T-helper 17 cell (primary cell): ENCODE data around the gene MYH15. TPM values are rescaled to one million over a fixed set of nuclear protein-coding genes. Genes with fewer than 3 reads are reported as not detected.

Source experiments
- ATAC-seq: fragments of 150-1000 bp; cut with Tn5 transposase; 2 replicates; pipeline ENCODE4 v1.10.0; 2021; ENCODE audit warnings: mild to moderate bottlenecking, moderate library complexity
- DNase-seq, 3 donors: peaks; one replicate each; pipeline versions ENCODE4 v3.0.0 to v3.0.0-alpha.2; 2020 to 2021
- H3K9me3 ChIP-seq: one replicate; pipeline ENCODE4 v1.7.0; 2013; ENCODE audit warnings: low read length, mild to moderate bottlenecking; ENCODE audit not compliant: control insufficient read depth, poor library complexity, severe bottlenecking
- H3K27ac Mint-ChIP-seq: one replicate; pipeline ENCODE4 v1.8.0; 2022; ENCODE audit warnings: mild to moderate bottlenecking, moderate library complexity, mixed read lengths
- H3K27me3 Mint-ChIP-seq: one replicate; pipeline ENCODE4 v1.8.0; 2022; ENCODE audit warnings: mixed read lengths
- H3K36me3 Mint-ChIP-seq: one replicate; pipeline ENCODE4 v1.8.0; 2022; ENCODE audit warnings: low read depth, mixed read lengths
- H3K4me1 Mint-ChIP-seq: one replicate; pipeline ENCODE4 v1.8.0; 2022; ENCODE audit warnings: mild to moderate bottlenecking, mixed read lengths
- H3K4me3 Mint-ChIP-seq: one replicate; pipeline ENCODE4 v1.8.0; 2022; ENCODE audit warnings: mild to moderate bottlenecking, moderate library complexity, mixed read lengths
- total RNA-seq, 4 donors: library from RNA in 2 of 4; stranded (reverse) in 2 of 4; gene quantifications; one replicate each; pipeline ENCODE4 v1.2.3 and lab custom pipeline; 2022 to 2026

Gene MYH15
- total RNA-seq, 2 donors from 2014 or later = not detected

DNA sequence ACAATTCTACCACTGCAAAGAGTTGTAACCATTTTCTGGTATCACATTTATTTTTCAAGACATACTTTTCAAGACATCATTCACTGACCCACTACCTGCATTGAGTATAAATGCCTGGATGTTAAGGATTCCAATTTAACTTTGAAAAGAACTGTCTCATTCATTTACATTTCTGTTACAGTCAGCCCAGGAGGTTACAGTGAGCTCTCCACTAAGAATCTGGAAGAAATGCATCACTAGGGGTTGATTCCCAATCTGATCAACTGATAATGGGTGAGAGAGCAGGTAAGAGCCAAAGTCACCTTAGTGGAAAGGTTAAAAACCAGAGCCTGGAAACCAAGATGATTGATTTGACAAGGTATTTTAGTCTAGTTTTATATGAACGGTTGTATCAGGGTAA is 133.0 kb downstream of the MYH15 start:
- H3K4me3 Mint-ChIP-seq = no peak overlapping the region
- H3K27ac Mint-ChIP-seq = no peak overlapping the region
- no peak for ATAC-seq
- H3K36me3 Mint-ChIP-seq = no peaks in the 10 kb centered on the region
- DNase-seq = no peak
- no peaks in the 10 kb centered on the region for H3K9me3 ChIP-seq
- no peaks in the 10 kb centered on the region for H3K27me3 Mint-ChIP-seq
- no peaks in the 10 kb centered on the region for H3K4me1 Mint-ChIP-seq

DNA sequence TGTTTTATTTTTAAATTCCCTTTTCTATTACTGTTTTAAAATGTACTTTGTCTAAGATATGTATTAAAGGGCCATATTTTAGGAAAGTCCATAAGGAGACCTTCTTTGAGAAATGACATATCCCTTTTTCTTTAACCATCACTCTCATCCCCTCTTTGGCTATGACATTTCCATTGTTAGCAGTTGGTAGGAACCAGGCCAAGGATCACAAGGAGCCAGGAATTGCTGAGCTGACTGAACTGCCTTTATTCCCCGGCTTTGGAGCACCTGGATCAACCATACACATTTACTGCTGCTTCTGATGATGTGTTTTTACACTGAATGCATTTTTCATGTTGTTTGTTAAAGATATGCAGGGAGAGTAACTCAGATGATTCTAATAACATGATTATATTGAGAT is 134.4 kb downstream of the MYH15 start:
- H3K9me3 ChIP-seq = no peaks in the 10 kb centered on the region
- Mint-ChIP-seq H3K4me3 (no peak overlapping the region), H3K27me3 (no peaks in the 10 kb centered on the region), H3K4me1 (no peaks in the 10 kb centered on the region), H3K36me3 (no peaks in the 10 kb centered on the region), H3K27ac (no peak overlapping the region)
- ATAC-seq = no peak
- no peak for DNase-seq

DNA sequence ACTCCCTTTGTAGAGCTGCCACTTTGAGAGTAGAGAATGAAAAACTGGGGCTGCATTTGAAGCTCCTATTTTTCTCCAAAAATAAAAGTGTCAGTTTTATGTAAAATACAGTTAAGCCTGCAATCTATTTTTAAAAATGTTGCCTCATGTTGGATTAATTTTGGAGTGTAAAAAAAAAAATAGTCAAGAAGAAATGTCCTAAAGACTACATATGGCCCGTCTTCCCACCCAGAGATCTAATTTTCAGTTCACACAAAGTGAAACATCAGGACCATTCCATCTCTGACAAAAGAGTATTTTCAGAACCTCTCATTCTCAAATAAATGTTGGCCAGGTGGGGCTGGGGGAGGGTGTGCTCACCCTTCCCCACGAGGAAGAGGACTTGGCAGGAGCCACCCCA is 151.4 kb downstream of the MYH15 start:
- Mint-ChIP-seq H3K4me3 (no peak overlapping the region), H3K36me3 (no peaks in the 10 kb centered on the region), H3K27ac (no peak overlapping the region), H3K4me1 (no peaks in the 10 kb centered on the region), H3K27me3 (no peaks in the 10 kb centered on the region)
- DNase-seq = no peak
- no peaks in the 10 kb centered on the region for H3K9me3 ChIP-seq
- ATAC-seq = no peak

DNA sequence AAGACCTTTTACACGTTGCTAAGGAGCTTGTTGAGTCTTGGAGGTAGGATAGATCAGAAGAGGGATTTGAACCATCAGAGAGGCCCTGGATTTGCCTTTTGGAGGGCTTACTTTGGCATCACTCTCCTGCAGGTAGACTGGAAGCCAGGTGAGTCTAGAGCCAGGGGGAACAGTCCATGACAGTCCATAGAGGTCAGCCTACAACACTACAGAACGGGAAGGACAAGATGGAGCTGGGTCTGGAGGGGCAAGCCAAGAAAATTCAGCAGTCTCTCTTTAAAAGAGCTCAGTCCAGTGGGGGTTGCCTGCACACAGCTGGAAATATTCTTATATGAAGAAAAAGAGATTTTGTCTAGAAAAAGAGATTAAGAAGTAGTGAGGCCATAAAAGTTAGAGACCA is 153.4 kb downstream of the MYH15 start:
- DNase-seq (no peak), ATAC-seq (no peak)
- H3K27ac Mint-ChIP-seq = no peak overlapping the region
- H3K27me3 Mint-ChIP-seq = no peaks in the 10 kb centered on the region
- no peaks in the 10 kb centered on the region for H3K36me3 Mint-ChIP-seq
- no peaks in the 10 kb centered on the region for H3K4me1 Mint-ChIP-seq
- H3K4me3 Mint-ChIP-seq = no peak overlapping the region
- no peaks in the 10 kb centered on the region for H3K9me3 ChIP-seq

DNA sequence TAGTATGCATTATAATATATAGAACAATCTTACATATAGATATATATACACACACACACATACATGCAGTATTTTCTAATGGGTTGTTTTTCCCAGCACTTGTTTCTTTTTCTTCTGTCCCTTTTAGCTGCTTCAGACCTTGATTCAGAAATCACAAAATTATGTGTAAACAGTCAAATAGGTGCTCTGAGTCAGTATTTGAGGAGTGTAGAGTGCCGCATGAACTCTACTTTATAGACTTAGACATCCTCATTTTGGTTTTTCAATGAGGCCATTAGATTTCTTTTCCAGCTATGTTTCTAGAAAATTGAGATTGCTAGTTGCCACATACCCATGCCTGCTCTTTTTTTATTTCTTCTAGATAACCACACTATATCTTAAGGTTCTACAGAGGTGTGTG is 155.8 kb downstream of the MYH15 start:
- H3K4me3 Mint-ChIP-seq = no peak overlapping the region
- no peaks in the 10 kb centered on the region for H3K9me3 ChIP-seq
- H3K27me3 Mint-ChIP-seq = no peaks in the 10 kb centered on the region
- H3K27ac Mint-ChIP-seq = no peak overlapping the region
- ATAC-seq (no peak), DNase-seq (no peak)
- H3K4me1 Mint-ChIP-seq = no peaks in the 10 kb centered on the region
- H3K36me3 Mint-ChIP-seq = no peaks in the 10 kb centered on the region

DNA sequence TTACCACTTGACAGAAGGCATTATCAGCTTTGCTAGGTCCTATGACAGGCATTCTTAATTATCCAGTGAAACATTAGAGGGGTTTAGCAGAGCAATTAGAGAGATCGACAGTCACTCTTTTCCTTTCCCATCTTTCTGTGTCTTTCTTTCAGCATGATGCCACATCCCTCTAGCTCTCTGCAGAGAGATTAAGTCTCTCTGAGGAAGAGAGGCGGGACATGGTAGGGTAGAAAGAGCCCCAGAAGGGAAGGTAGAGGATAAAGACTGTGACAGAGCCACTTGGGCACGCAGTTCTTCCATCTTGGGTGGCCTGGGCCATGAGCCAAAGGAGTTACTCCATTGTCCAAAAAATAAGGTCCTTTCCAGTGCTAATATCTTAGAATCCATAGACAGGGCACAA is 158.2 kb downstream of the MYH15 start:
- no peaks in the 10 kb centered on the region for H3K9me3 ChIP-seq
- H3K36me3 Mint-ChIP-seq = no peaks in the 10 kb centered on the region
- DNase-seq (no peak), ATAC-seq (no peak)
- no peak overlapping the region for H3K27ac Mint-ChIP-seq
- H3K4me3 Mint-ChIP-seq = no peak overlapping the region
- no peaks in the 10 kb centered on the region for H3K4me1 Mint-ChIP-seq
- no peaks in the 10 kb centered on the region for H3K27me3 Mint-ChIP-seq

DNA sequence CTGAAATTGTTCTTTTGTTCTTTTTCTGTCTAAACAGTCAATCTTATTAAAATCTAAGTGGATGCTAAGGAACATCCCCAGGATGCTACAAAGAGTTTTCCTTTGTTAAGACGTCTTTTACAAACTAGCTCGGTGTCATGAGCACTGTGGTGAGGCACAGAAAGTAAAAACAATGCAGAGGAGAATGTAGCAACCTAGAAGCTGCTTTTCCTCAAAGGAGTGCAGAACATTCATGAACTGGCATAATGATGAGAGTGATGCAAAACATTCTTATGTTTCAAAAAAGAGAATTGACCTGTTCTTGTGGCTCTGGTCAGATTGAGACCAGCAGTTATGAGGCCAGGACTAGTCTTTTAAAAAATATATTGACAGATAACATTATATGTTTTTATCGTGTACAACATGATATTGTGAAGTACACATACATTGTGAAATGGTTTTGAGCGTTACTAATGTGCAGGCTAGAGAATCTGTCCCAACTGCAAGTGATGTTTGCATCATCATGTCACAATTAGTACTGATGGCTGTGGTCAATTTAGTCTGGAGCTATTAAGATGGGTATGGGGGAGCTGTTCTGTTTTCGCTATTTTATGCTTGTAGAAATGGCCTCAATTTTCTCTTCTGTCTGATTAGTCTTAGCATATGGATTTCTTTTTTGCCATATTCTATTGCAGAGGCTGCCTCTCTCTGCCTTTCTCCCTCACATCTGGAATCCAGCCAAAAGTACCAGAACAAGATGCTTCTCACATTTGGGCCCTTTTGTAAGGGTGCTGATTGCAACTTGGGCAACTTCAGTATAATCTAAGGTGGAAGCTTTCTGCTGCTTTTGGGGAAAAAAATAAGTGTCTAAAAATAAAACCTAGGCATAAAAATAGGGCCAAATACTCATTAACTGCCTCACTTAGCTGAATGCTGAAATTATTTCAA is 163.8 kb downstream of the MYH15 start:
- no peaks in the 10 kb centered on the region for H3K27me3 Mint-ChIP-seq
- no peak for DNase-seq
- no peak overlapping the region for H3K4me3 Mint-ChIP-seq
- no peaks in the 10 kb centered on the region for H3K9me3 ChIP-seq
- H3K4me1 Mint-ChIP-seq = peaks cover 6% of the 10 kb centered on the region
- no peak overlapping the region for H3K27ac Mint-ChIP-seq
- H3K36me3 Mint-ChIP-seq = no peaks in the 10 kb centered on the region
- no peak for ATAC-seq

DNA sequence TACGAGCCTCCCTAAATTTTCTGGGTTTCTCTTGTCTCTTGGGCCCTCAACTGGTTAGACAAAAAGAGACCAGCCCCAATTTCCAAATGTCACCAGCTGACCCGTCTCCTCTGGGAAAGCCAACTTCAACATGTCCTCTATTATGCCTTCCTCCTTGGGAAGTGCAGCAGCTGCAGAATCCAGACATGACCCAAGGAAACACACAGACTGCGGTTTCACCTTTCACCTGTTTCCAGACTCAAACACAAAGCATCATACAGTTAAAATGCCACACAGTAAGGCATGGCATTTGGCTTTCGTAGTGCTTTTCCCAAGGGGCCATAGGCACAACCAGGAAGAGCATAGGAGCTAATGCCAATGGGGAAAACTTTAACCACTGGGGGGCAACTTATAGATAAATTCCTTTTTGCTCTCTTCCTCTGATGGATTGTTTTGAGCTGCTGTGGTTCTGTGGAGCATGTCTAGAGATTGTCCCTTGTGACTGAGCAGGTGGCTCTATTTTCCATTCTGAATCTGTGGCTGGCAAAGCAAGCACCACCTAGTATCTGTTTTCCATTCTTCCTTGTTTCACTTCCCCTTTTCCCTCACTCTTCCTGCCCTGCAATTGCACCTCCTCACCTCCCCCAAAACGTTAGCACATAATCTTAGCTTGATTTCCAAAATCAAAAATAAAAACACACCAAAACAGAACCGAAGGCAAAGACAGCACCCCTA is 164.7 kb downstream of the MYH15 start:
- no peak overlapping the region for H3K4me3 Mint-ChIP-seq
- no peak for ATAC-seq

DNA sequence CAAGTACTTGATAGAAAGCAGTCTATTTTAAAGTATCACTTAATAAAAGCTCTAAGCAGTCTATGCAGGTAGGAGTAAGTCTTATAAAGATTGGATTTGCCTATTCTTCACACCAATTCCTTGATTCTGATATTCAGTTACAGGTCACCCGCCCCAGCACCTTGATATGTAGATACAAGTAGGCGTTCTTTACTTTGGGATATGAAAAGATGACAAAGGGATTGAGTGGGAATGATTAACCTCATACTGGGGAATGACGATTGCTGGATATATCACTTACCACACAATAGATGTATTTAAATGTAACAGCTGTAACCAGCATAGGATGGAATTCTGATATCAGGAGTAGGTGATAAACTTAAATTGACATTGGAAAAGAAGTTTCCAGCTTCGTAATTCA is 166.9 kb downstream of the MYH15 start:
- ATAC-seq (no peak), DNase-seq (no peak)
- Mint-ChIP-seq H3K27ac (no peak overlapping the region), H3K4me3 (no peak overlapping the region), H3K27me3 (no peaks in the 10 kb centered on the region), H3K36me3 (no peaks in the 10 kb centered on the region), H3K4me1 (peaks cover 6% of the 10 kb centered on the region)
- H3K9me3 ChIP-seq = no peaks in the 10 kb centered on the region

More for the DNA sequence above, 164.7 kb downstream of the MYH15 start:
- no peak for DNase-seq
- Mint-ChIP-seq H3K4me1 (peaks cover 6% of the 10 kb centered on the region), H3K27me3 (no peaks in the 10 kb centered on the region), H3K27ac (no peak overlapping the region), H3K36me3 (no peaks in the 10 kb centered on the region)
- H3K9me3 ChIP-seq = no peaks in the 10 kb centered on the region

DNA sequence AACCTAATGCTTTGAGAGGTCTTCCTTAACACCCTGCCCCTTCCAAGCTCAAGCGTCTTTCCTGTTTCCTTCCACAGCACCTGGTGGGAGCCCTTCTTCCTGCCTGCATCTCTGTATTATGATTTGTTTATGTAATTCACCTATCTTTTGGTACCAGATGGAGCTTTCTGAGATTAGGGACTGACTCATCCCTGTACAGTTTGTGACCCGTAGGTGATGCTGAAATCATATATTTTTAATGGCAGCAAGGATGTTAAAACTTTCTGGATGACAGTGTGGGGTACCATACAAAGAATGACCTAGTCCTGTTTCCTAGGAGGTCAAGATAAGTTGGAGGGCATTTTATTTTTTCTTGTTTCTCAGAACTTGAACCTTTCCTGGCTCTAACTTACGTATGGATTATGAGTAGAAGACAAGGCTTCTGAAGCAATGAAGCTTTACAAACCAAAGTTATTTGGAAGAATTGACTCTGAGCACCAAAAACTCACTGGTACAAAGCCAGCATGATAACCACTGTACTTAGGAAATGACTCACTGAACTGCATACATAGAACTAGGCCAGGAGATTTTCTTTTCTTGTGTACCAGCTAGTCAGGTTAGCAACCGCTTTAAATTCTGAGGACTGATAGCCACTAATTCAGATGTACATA is 167.4 kb downstream of the MYH15 start:
- no peak for ATAC-seq
- H3K9me3 ChIP-seq = no peaks in the 10 kb centered on the region
- H3K4me1 Mint-ChIP-seq = peaks cover 6% of the 10 kb centered on the region
- H3K4me3 Mint-ChIP-seq = no peak overlapping the region
- no peak overlapping the region for H3K27ac Mint-ChIP-seq
- no peaks in the 10 kb centered on the region for H3K36me3 Mint-ChIP-seq
- DNase-seq = no peak
- H3K27me3 Mint-ChIP-seq = no peaks in the 10 kb centered on the region

DNA sequence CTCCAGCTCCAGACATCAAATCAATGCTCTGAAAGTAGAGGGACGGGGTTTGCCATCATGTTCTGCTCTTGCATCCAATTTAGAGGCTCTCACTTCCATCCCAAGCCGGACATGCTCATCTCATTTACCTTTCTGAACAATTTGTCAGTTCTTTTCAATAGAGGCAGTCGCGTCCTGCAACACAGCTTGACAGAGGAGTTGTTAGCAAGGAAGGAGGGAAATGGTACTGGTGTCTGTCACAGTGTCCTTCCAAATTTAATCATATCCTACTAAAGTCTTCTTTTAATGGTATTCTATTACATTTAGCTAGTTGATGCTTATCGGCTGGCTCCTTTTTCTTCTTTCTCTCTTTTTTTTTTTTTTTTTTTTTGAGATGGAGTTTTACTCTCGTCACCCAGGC is 168.5 kb downstream of the MYH15 start:
- ATAC-seq = no peak
- H3K36me3 Mint-ChIP-seq = no peaks in the 10 kb centered on the region
- H3K9me3 ChIP-seq = no peaks in the 10 kb centered on the region
- peaks cover 6% of the 10 kb centered on the region for H3K4me1 Mint-ChIP-seq
- H3K27me3 Mint-ChIP-seq = no peaks in the 10 kb centered on the region
- no peak overlapping the region for H3K4me3 Mint-ChIP-seq
- DNase-seq = no peak
- peak overlapping the region; percentile 32 for H3K27ac Mint-ChIP-seq

DNA sequence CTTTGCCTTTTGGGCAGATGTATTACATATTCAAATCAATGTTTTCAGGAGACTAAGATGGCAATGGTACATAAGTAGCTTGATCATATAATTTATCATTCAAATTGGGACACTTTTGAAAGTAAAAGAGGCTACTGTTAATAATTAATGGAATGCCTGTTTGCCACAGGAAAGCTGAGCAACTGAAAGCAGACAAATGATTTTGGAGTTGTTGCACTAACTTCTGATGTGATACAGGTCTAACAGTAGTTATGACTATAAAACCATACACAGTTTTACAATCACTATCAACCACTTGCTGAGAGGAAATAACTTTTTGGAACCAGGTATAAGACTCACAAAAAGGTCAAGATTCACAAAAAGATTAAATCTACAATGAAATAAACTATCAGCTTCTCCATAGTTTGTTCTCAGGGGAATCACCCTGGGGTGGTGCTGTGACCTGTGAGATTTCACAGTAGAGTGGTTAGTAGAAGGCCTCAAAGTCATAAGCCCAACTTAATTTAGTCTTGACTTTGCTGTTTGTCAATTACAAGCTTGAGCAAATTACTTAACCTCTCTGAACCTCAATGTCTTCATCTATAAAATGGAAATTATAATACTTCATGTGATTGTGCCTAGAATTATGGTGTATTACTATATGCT is 171.4 kb downstream of the MYH15 start:
- Mint-ChIP-seq H3K27ac (no peak overlapping the region), H3K4me3 (no peak overlapping the region), H3K27me3 (no peaks in the 10 kb centered on the region), H3K36me3 (no peaks in the 10 kb centered on the region), H3K4me1 (peaks cover 6% of the 10 kb centered on the region)
- ATAC-seq (no peak), DNase-seq (no peak)
- no peaks in the 10 kb centered on the region for H3K9me3 ChIP-seq

DNA sequence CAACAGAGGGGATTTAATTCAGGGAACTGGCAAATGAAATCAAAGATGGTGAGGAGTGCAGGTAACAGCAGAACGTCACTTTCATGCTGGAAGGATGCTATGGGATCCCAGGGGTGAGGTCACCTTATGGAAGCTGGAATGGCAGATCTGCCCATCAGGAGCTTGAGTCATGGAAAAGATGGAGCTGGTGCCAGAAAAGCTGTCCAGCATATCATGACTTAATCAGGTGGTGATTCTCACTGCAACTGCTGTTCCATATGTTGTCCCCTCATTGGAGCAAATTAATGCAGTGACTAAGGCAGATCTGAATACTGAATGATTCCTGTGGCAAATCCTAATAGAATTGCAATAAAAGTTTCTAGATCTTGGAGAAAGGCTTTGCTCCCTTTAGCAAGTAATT is 175.7 kb downstream of the MYH15 start:
- no peaks in the 10 kb centered on the region for H3K36me3 Mint-ChIP-seq
- H3K4me1 Mint-ChIP-seq = peaks cover under 1% of the 10 kb centered on the region

More for the DNA sequence above, 175.7 kb downstream of the MYH15 start:
- ATAC-seq (no peak), DNase-seq (no peak)
- H3K27me3 Mint-ChIP-seq = no peaks in the 10 kb centered on the region
- H3K4me3 Mint-ChIP-seq = no peak overlapping the region
- H3K27ac Mint-ChIP-seq = no peak overlapping the region
- H3K9me3 ChIP-seq = no peaks in the 10 kb centered on the region
